Measurements from ENCODE around the gene MORF4L1. TPM values are rescaled to one million over a fixed set of nuclear protein-coding genes. Genes with fewer than 3 reads are reported as not detected.
"Not testable (repeated sequence)": the region's sequence is repeated elsewhere in the genome, so short reads cannot be mapped to it uniquely, and the experiment has no call there.

The MORF4L1 gene
- total RNA-seq, 1 donor from 2014 or later: 410 TPM

- DNase-seq: peak; percentile 77
These were observed 12.5 kb upstream of the MORF4L1 start for GRCh38 chr15:78859971-78860719.

- DNase-seq: not testable (repeated sequence)
These were observed 7.1 kb upstream of the MORF4L1 start for GRCh38 chr15:78865585-78865984.

GRCh38 chr15:78866031-78866430 lies 6.7 kb upstream of the MORF4L1 start:
- not testable (repeated sequence) for DNase-seq

GRCh38 chr15:78866803-78867202 lies 5.9 kb upstream of the MORF4L1 start:
- DNase-seq: peak; percentile 19

GRCh38 chr15:78868366-78868765 lies 4.3 kb upstream of the MORF4L1 start:
- DNase-seq: no peak

- not testable (repeated sequence) for DNase-seq
These were observed 1.1 kb upstream of the MORF4L1 start for GRCh38 chr15:78871483-78872127.

- DNase-seq: peak; percentile 96
These were observed 492 bp downstream of the MORF4L1 start for GRCh38 chr15:78872972-78873792.

GRCh38 chr15:78873793-78874765 lies 1.4 kb downstream of the MORF4L1 start:
- peak; percentile 48 for DNase-seq

GRCh38 chr15:78875107-78875914 lies 2.6 kb downstream of the MORF4L1 start:
- DNase-seq: peak; percentile 29

- not testable (repeated sequence) for DNase-seq
These were observed 4.3 kb downstream of the MORF4L1 start for GRCh38 chr15:78876954-78877353.

GRCh38 chr15:78878356-78878755 lies 5.7 kb downstream of the MORF4L1 start:
- no peak for DNase-seq

- DNase-seq: no peak
These were observed 7.0 kb downstream of the MORF4L1 start for GRCh38 chr15:78879517-78880241.

- no peak for DNase-seq
These were observed 7.5 kb downstream of the MORF4L1 start for GRCh38 chr15:78880242-78880533.

- DNase-seq: no peak
These were observed 8.1 kb downstream of the MORF4L1 start for GRCh38 chr15:78880813-78881212.

GRCh38 chr15:78881681-78882080 lies 9.0 kb downstream of the MORF4L1 start:
- no peak for DNase-seq

- DNase-seq: no peak
These were observed 16.3 kb downstream of the MORF4L1 start for GRCh38 chr15:78889000-78889399.

- no peak for DNase-seq
These were observed 20.8 kb downstream of the MORF4L1 start for GRCh38 chr15:78893538-78893937.

GRCh38 chr15:78895471-78895870 lies 22.8 kb downstream of the MORF4L1 start:
- DNase-seq: no peak

GRCh38 chr15:78898540-78898939 lies 25.9 kb downstream of the MORF4L1 start:
- no peak for DNase-seq

GRCh38 chr15:78900819-78901533 lies 28.3 kb downstream of the MORF4L1 start:
- DNase-seq: not testable (repeated sequence)

Data from dermis blood vessel endothelial cell (primary cell).